Measurements from ENCODE around the gene PRDM5.
A peak's percentile ranks its signal among the peaks of the same experiment; 100 is the strongest.

PRDM5 gene

GRCh38 chr4:120853161-120853935 is 69.2 kb downstream of the PRDM5 start:
- DNase-seq: no peak

DNA sequence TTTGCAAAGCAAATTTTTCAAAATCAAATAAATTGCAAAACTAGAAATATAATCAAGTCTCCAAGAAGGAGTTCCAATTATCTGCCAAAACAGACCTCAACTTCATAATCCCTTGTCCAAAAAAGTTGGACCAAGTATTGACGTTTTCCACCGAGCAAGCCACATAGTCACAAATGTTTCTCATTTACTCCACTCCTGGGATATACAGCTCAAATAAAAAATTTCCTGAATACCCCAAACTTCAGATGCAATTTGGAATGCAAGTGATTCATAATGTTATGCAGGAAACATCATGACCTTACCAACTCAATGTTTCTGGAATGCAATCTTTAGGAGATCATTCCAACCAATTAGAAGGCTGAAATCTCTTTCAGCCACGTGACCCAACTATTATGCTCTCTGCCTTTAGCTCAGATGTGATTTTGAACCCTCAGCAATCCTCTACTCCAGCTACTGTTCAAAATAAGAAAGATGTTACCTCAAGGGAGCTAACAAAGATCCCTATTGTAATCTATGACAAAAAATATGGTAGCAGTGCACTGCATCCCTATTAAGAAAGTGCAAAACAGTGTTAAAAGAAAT is 72.4 kb downstream of the PRDM5 start:
- no peak for DNase-seq

GRCh38 chr4:120847019-120847582 is 75.4 kb downstream of the PRDM5 start:
- no peak for DNase-seq

GRCh38 chr4:120844528-120844921 is 78.0 kb downstream of the PRDM5 start:
- DNase-seq: peak; percentile 27

DNA sequence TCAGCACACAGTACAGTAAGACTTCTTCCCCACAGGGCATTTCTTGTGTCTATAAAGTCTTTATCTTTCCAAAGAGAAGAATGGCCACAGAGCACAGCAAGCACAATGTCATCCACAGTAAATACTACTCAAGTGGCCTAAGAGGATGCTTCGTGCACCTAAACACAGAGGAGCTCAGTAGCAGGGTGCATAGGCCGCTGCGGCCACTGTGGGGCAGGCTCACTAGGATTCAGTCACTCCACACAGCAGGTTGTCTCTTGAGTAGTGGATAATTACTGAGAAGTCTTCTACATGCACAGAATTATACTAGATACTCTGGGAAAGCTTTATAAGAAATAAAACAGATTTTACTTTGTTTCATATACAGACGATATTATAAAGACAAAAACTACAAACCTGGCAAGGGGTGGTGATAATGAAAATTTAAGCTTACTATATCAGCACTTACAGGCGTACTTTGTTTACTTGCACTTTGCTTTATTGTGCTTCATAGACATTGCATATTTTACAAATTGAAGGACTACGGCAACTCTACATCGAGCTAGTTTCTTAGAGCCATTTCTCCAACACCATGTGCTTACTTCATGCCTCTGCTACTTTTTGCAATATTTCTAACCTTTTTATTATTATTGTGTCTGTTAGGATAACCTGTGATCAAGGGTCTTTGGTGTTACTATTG is 78.5 kb downstream of the PRDM5 start:
- DNase-seq: no peak

- DNase-seq: no peak
These were observed 80.5 kb downstream of the PRDM5 start for GRCh38 chr4:120842031-120842430.

DNA sequence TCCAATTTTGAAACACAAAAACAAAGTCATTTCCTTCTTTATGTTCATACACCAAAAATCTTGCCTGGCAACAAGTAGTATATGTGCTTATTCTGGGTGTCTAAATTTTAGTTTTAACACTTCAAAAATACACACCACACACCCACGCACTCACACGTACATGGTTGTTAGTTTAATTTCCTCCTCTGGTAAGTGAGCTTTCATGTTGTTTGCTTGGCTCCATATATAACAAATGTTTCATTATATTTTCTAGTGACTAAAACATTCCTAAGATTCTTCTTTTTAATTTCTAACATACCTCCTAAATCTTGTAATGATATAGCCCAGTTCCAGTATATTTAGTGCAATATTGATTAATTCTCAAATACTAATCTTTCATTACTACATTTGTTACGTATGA is 80.9 kb downstream of the PRDM5 start:
- DNase-seq: no peak

- DNase-seq: no peak
These were observed 82.4 kb downstream of the PRDM5 start for GRCh38 chr4:120839974-120840751.

GRCh38 chr4:120839334-120839973 is 83.1 kb downstream of the PRDM5 start:
- no peak for DNase-seq

- DNase-seq: no peak
These were observed 83.7 kb downstream of the PRDM5 start for GRCh38 chr4:120838784-120839183.

GRCh38 chr4:120837656-120838055 is 84.9 kb downstream of the PRDM5 start:
- no peak for DNase-seq

GRCh38 chr4:120835342-120835741 is 87.2 kb downstream of the PRDM5 start:
- DNase-seq: no peak

DNA sequence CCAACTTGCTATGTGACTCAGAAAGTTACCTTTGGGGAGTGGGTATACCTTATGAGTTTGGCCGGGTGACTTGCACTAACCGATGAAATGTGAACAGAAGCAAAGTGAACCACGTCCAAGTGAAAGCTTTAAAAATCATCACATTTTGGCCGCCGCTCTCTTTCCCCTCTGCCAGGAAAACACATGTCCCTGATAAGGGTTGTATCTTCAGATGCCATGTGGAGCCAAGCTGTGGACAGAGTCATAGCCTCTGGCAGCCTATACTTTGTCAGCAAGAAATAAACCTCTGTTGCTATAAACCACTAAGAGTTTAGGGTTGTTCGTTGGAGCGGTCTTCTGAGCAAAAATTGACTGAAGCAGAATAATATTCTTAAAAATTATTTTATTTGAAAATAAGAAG is 92.3 kb downstream of the PRDM5 start:
- DNase-seq: no peak

DNA sequence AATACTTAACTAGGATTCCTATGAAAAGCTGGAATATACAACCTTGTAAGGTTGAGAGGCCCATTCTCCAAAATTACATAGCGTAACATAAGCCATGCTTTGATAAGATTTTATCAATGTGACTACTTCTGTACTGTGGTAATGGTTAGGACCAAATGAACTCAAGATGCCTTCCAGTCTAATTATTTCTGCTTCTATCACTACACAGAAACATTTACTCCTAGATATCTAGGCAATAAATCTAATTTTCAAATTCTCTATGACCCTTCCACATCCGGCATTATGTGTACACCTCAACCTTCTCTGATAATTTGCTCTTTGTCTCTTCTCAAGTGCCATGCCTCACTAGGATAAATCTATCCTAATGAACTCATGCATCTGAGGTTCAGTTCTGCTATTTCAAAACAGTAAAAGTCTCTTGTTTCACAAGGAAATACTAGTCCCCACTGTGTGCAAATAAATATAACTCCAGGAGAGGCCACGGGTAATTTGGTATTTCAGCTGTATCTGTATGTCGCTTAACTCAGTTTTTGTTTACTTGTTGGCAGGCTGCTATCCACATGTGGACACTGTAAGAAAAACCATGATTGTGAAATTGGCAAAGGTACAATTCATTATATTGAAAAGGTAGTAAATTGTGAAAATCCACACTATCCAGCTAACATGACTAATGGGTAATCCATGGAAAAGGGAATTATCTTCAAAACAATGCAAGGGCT is 93.3 kb downstream of the PRDM5 start:
- DNase-seq: no peak

- DNase-seq: no peak
These were observed 95.7 kb downstream of the PRDM5 start for GRCh38 chr4:120826853-120827252.

DNA sequence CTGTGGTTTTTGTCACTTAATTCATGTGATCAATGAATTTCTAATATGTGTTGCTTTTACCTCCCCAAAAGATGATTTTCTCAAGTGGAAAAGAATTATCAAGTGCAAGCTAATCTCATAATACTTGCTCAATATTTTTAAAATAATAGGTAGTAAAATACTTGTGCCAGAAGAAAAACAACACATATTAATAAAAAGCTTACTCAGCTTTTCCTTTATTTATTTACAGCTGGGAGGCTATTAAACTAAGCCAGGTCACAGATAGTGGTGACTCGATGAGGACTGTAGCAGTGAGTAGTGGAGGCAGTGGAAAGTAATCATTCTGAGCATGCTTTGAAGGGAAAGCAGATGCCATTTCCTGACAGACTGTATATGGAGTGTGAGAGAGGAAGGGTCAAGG is 96.1 kb downstream of the PRDM5 start:
- no peak for DNase-seq

DNA sequence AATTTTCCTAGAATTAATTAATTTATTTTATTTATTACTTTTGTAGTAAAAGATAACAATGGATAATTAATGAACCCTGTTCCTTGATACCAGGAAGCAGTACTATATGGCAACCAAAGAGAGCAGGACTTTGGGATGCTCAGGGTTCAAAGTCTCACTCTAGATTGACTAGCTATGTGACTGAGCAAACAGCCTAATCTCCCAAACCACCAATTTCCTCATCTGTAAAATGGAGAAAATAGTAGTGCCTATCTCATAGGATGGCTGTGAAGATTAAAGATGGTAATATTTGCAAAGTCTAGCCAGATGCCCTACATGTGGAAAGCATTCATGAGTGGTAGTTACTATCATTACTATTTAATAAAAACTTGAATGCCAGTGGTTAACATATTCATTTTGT is 97.6 kb downstream of the PRDM5 start:
- no peak for DNase-seq

DNA sequence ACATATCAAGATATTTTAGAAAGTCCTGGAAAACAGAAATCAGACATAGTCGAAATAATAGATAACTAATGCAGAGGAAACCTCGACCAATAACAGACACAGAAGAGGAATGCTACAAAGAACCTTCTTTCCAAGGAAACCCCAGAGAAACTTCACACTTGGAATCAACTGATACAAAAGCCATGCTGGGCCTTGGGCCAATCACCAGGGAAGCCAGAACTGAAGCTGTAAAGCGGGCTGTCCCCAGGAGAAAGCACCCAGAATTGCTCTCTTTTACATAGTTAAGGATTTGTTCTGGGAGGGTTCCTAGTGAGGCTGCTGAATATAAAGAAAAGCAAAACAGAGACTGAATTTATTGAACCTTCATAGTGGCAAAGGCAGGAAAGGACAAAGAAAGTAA is 100.5 kb downstream of the PRDM5 start:
- DNase-seq: no peak

DNA sequence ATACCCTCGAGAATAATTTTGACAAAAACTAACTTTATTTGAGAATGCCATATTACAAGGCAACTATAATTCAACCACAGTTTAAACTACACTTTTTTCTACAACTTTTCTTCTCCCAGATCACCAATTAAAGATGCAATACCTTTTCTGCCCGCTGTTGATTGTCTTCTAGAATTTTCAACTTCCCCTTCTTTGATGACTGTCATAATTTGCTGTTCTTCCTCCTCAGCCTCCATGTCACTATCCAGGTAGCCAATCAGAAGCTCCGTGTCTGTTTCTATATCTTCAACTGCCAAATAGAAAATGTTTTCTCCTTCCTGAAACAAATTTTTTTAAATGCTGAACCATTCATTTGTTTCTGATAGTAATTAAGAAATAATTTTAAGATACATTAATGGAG is 101.5 kb downstream of the PRDM5 start:
- DNase-seq: no peak

DNA sequence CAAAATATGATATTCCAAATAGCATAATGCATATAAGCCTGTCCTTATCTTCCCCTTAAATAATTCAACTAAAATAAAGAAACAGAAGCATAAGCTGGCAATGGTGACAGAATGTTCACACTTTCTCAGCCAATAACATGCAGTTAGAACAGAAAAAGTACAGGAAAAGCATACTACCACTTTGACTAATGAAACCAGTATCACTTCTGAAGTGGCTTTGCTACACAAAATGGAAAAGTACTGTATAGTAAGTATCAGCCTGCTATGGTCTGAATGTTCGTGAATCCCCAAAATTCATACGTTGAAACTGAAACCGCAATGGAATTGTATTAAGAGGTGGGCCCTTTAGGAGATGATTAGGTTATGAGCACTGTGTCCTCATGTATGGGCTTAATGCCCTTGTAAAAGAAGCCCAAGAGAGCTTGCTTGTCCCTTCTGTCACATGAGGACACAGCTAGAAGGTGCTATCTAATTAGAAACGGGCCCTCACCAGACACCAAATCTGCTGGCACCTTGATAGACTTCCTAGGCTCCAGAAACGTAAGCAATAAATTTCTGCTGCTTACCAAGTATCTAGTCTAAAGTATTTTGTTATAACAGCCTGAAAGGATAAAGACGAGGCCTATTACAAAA is 102.6 kb downstream of the PRDM5 start:
- DNase-seq: no peak

- DNase-seq: no peak
These were observed 106.1 kb downstream of the PRDM5 start for GRCh38 chr4:120816296-120816965.

Data from stimulated activated CD4-positive, alpha-beta T cell treated with anti-CD3 and anti-CD28 coated beads, Interleukin-1b, Interleukin-23, amount 100 ng/mL, for 48 hours (primary cell).